Measurements from ENCODE around the gene PDCD1.
"Not testable (repeated sequence)": the region's sequence is repeated elsewhere in the genome, so short reads cannot be mapped to it uniquely, and the experiment has no call there.

PDCD1 gene

GRCh38 chr2:241877197-241877685, 18.5 kb upstream of the PDCD1 start:
- DNase-seq, result no peak

GRCh38 chr2:241876528-241877196, 18.0 kb upstream of the PDCD1 start:
- DNase-seq, result no peak

DNA sequence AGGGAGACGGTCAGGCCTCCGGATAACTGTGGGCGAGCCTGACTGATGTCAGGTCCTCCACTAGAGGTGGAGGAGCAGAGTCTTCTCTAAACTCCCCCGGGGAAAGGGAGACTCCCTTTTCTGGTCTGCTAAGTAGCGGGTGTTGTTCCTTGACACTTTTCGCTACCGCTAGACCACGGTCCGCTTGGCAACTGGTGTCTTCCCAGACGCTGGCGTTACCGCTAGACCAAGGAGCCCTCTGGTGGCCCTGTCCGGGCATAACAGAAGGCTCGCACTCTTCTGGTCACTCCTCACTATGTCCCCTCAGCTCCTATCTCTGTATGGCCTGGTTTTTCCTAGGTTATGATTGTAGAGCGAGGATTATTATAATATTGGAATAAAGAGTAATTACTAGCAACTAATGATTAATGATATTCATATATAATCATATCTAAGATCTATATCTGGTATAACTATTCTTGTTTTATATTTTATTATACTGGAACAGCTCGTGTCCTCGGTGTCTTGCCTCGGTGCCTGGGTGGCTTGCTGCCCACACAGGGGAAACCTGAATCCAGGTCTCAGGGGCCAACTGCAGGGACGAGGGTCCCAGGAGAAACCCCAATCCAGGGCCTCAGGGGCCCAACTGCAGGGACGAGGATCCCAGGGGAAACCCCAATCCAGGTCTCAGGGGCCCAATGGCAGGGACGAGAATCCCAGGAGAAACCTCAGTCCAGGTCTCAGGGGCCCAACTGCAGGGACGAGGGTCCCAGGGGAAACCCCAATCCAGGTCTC, 17.2 kb upstream of the PDCD1 start:
- not testable (repeated sequence) for DNase-seq

GRCh38 chr2:241874277-241874925, 15.7 kb upstream of the PDCD1 start:
- DNase-seq, result no peak

DNA sequence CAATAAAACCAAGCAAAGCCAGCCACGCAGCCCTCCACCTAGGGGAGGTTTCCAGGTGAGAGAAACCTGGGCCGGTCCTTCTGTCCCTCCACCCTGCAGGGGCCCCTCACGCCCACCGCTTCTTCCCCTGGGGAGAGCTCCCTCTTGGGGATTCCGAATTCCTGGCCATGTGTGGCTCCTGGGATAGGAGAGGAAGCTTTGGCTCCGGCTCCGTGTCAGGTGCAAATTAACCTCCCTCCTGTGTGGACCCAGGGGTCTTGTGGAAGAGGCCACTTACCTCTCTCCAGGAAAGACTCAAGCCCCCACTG, 15.1 kb upstream of the PDCD1 start:
- no peak for DNase-seq

- no peak for DNase-seq
Measured at GRCh38 chr2:241873081-241873802, 14.5 kb upstream of the PDCD1 start.

- no peak for DNase-seq
Measured at GRCh38 chr2:241872313-241872642, 13.6 kb upstream of the PDCD1 start.

DNA sequence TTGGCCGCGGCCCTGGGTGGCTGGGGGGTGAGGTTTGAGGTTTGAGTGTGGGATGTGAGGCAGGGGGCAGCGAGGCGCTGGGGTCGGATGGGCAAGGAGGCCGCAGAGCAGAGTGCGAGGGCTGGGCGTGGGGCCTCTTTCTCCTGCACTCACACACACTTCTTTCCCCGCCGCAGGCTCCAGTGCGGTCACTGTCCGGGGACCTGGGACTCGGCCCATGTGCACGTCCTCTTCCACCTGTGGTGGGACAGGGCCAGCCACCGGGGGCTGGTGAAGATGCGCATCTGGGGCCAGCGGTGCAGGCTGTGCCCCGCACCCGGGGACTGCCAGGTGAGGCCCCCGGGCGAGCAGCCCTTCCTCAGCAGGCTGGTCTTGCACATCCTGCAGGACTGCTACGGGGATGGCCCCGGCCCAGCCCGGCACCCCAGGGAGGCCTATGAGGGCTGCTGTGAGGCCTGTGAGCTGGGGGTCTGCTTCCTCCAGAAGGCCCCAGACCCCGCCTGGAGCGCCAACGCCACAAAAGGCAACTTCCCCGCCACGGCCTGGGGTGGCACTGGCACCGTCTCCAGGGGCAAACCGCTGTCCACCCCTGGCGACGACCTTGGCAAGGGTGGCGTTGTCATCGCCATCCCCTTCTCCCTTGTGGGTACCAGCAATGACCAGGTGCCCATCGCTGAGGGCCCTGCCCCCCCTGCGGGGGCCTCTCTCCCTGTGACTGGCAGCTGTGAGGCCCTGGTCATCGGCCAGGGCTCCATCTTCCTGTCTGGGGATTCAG, 13.0 kb upstream of the PDCD1 start:
- no peak for DNase-seq

GRCh38 chr2:241870611-241871537, 12.2 kb upstream of the PDCD1 start:
- no peak for DNase-seq

- no peak for DNase-seq
Measured at GRCh38 chr2:241870081-241870541, 11.4 kb upstream of the PDCD1 start.

GRCh38 chr2:241869087-241869961, 10.6 kb upstream of the PDCD1 start, which contains the start of gene RTP5:
Gene RTP5 (plus strand): TSS chr2:241869729. CDS start chr2:241869757, 28 bp downstream.
- no peak for DNase-seq

DNA sequence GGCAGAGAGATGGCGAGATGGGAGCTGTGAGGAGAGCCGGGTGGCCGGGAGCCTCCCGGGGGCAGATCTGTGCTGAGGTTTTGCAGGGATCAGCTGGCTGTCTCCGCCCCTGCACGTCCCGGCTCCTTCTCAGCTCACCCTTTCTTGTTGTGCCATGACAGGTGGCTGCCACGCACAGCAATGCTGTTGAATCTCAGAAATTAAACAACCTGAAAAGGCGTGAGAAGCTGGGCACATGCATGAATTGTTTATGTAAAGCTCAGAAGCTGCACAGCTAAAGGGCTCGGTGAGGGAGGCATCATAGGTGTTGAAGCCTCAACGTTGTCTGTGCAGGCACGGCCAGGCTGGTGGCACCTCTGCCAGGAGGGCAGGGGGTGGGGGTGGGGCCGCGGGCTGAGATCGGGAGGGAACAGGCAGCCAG, 10.0 kb upstream of the PDCD1 start:
- DNase-seq, result no peak

DNA sequence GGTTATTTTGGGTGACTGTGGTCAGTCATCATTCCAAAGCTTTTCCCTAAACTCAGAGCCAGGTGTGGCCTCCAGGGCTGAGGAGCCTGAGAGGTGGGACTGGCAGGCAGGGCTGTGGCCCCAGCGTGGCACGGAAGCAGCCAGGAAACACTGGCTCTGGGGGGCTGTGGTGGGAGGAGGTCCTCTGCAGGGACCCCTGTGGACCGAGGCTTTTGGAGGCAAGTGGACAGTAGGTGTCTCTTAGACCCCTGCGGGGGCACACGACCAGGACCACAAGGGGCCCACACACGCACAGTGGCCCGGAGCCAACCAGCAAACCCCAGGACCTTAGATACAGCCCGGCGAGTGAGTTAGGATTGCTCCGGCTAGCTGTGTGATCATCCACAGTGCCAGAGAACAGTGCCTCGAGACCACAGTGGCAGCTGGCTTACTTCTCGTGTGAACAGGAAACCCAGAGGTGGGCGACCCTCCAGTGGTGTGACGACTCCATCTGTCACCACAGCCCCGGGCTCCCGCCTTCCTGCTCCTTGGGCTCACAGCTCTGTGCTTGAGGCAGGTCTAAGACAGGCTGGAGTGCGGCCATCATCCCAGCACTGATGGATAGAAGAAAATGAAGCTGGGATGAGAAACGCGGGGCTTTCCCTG, 9.2 kb upstream of the PDCD1 start:
- DNase-seq, result peak; percentile 38

GRCh38 chr2:241866790-241867645, 8.3 kb upstream of the PDCD1 start:
- no peak for DNase-seq

- no peak for DNase-seq
Measured at GRCh38 chr2:241865957-241866789, 7.5 kb upstream of the PDCD1 start.

GRCh38 chr2:241865416-241865956, 6.8 kb upstream of the PDCD1 start:
- DNase-seq, result no peak

DNA sequence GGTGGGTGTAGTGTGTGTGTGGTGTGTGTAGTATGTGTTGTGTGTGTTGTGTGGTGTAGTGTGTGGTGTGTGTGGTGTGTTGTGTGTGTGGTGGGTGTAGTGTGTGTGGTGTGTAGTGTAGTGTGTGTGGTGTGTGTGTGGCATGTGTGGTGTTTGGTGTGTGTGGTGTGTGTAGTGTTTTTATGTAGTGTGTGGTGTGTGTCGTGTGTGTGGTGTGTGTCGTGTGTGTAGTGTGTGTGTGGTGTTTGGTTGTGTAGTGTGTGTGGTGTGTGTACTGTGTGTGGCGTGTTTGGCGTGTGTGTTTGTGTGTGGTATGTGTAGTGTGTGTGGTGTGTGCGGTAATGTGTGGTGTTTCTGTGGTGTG, 6.1 kb upstream of the PDCD1 start:
- no peak for DNase-seq
